Endothelial cell of umbilical vein (primary cell): ENCODE measurements around the gene ATXN2.

ENCODE experiments used
- CTCF ChIP-seq, 2 donors: IDR thresholded peaks; 1 replicate in 1 of 2; 2 replicates in 1 of 2; pipeline ENCODE4 v1.5.1; 2011; ENCODE audit warnings: low read length in 2 of 2, mild to moderate bottlenecking in 2 of 2, moderate library complexity in 2 of 2, control low read depth in 1 of 2, inconsistent platforms in 1 of 2, low read depth in 1 of 2; ENCODE audit not compliant: insufficient read depth in 1 of 2; ENCODE audit errors: extremely low read depth in 1 of 2
- EZH2 ChIP-seq: IDR thresholded peaks from 2 replicates; pipeline ENCODE4 v1.6.1; 2012; ENCODE audit warnings: borderline replicate concordance, low read depth, mild to moderate bottlenecking, moderate library complexity, low read length, inconsistent platforms; ENCODE audit not compliant: severe bottlenecking
- MAX ChIP-seq: IDR thresholded peaks from 2 replicates; pipeline ENCODE4 v1.6.1; 2011; ENCODE audit not compliant: insufficient read depth, insufficient read length
- POLR2A ChIP-seq: IDR thresholded peaks from 2 replicates; pipeline ENCODE4 v1.6.1; 2012; ENCODE audit warnings: low read depth, mild to moderate bottlenecking, control low read depth, low read length
- POLR2AphosphoS5 ChIP-seq: IDR thresholded peaks from 2 replicates; pipeline ENCODE4 v1.6.1; 2012; ENCODE audit warnings: low read depth, mild to moderate bottlenecking, control low read depth, low read length, moderate library complexity; ENCODE audit not compliant: insufficient read depth

GRCh38 chr12:111418594-111418880 lies 180.6 kb downstream of the ATXN2 start:
- TF ChIP-seq CTCF (IDR thresholded peaks at IDR 0.05; ENCODE audit: extremely low read depth in 1 of 2, insufficient read depth in 1 of 2, low read depth in 1 of 2, low read length in 2 of 2) (no peak), MAX (no peak), EZH2 (no peak), POLR2A (no peak), POLR2AphosphoS5 (no peak)
